HepG2 (cell line): Measurements from ENCODE around the gene ZBTB45. TPM values are rescaled to one million over a fixed set of nuclear protein-coding genes. Genes with fewer than 3 reads are reported as not detected.

Experiments used
- AFF4 ChIP-seq: sonication (generic); formaldehyde crosslinking; IDR thresholded peaks from 2 replicates; pipeline ENCODE4 v1.4.0; 2020; ENCODE audit warnings: missing genetic modification reagents
- ATAD3A ChIP-seq: sonication (generic); formaldehyde crosslinking; IDR thresholded peaks from 2 replicates; pipeline ENCODE4 v1.4.0; 2020; ENCODE audit warnings: missing genetic modification reagents
- E2F2 ChIP-seq: sonication (generic); formaldehyde crosslinking; IDR thresholded peaks from 2 replicates; pipeline ENCODE4 v1.4.0; 2020; ENCODE audit warnings: missing genetic modification reagents, borderline replicate concordance
- FOXK2 ChIP-seq: fragments of 450-650 bp; IDR thresholded peaks from 2 replicates; pipeline ENCODE4 v1.6.1; 2016
- GABPA ChIP-seq, 2 experiments: IDR thresholded peaks; 2 replicates each; pipeline ENCODE4 v1.6.1; 2011 to 2016; ENCODE audit warnings: low read depth in 2 of 2, low read length in 1 of 2, missing biosample characterization in 1 of 2, missing genetic modification characterization in 1 of 2
- GTF3A ChIP-seq: sonication (generic); formaldehyde crosslinking; conservative IDR thresholded peaks from 2 replicates; pipeline ENCODE4 v1.4.0; 2020; ENCODE audit warnings: mild to moderate bottlenecking, missing genetic modification reagents
- MED8 ChIP-seq: sonication (generic); formaldehyde crosslinking; IDR thresholded peaks from 2 replicates; pipeline ENCODE4 v1.8.1; 2023; ENCODE audit warnings: mild to moderate bottlenecking, missing genetic modification reagents; ENCODE audit not compliant: insufficient replicate concordance
- MLX ChIP-seq: IDR thresholded peaks from 2 replicates; pipeline ENCODE4 v1.6.1; 2016
- PAWR ChIP-seq: sonication (generic); formaldehyde crosslinking; IDR thresholded peaks from 2 replicates; pipeline ENCODE4 v1.4.0; 2020; ENCODE audit warnings: missing genetic modification reagents, mild to moderate bottlenecking, borderline replicate concordance
- PRDM15 ChIP-seq: sonication (generic); formaldehyde crosslinking; IDR thresholded peaks from 2 replicates; pipeline ENCODE4 v1.4.0; 2020; ENCODE audit warnings: missing genetic modification reagents
- SMAD3 ChIP-seq: sonication (generic); formaldehyde crosslinking; IDR thresholded peaks from 2 replicates; pipeline ENCODE4 v1.4.0; 2020; ENCODE audit warnings: missing genetic modification reagents
- TCF7L2 ChIP-seq: IDR thresholded peaks from 2 replicates; pipeline ENCODE4 v1.6.1; 2011; ENCODE audit warnings: mild to moderate bottlenecking, low read depth, low read length, moderate library complexity
- ZBTB7B ChIP-seq: sonication (generic); formaldehyde crosslinking; IDR thresholded peaks from 2 replicates; pipeline ENCODE4 v1.4.0; 2020; ENCODE audit warnings: missing genetic modification reagents
- ZFP36L1 ChIP-seq: sonication (generic); formaldehyde crosslinking; IDR thresholded peaks from 2 replicates; pipeline ENCODE4 v1.8.0; 2022; ENCODE audit warnings: mild to moderate bottlenecking, missing genetic modification reagents, moderate library complexity
- ZFP41 ChIP-seq: sonication (generic); formaldehyde crosslinking; IDR thresholded peaks from 2 replicates; pipeline ENCODE4 v1.4.0; 2020; ENCODE audit warnings: mild to moderate bottlenecking, missing genetic modification reagents, borderline replicate concordance
- ZNF598 ChIP-seq: sonication (generic); formaldehyde crosslinking; IDR thresholded peaks from 2 replicates; pipeline ENCODE4 v1.5.1; 2020; ENCODE audit warnings: mild to moderate bottlenecking, missing genetic modification reagents, borderline replicate concordance
- ZNF790 ChIP-seq: sonication (generic); formaldehyde crosslinking; IDR thresholded peaks from 2 replicates; pipeline ENCODE4 v1.8.0; 2022; ENCODE audit warnings: missing genetic modification reagents, mild to moderate bottlenecking, borderline replicate concordance
- ZZZ3 ChIP-seq: sonication (generic); formaldehyde crosslinking; IDR thresholded peaks from 2 replicates; pipeline ENCODE4 v1.4.0; 2020; ENCODE audit warnings: missing genetic modification reagents, mild to moderate bottlenecking, borderline replicate concordance
- polyA plus RNA-seq, 8 experiments: library from polyadenylated mRNA; depleted of rRNA in 3 of 8; stranded (reverse) in 7 of 8; unstranded in 1 of 8; fragments of >200 nt; fragmentation: Illumina TruSeq in 4 of 8; extraction: Trizol in 4 of 8; gene quantifications; 2 replicates each; pipeline versions ENCODE4 v1.2.1 to v1.2.3, GENCODE V29; 2011 to 2016; ENCODE audit warnings: low read depth in 4 of 8, missing spikeins in 1 of 8, mixed read lengths in 1 of 8; ENCODE audit not compliant: insufficient read depth in 1 of 8
- total RNA-seq, 5 experiments: library from RNA; depleted of rRNA; stranded (reverse); fragments of >200 nt; fragmentation: Illumina TruSeq; extraction: Trizol; gene quantifications; 2 replicates each; pipeline ENCODE4 v1.2.3, GENCODE V29; 2016; ENCODE audit warnings: low read depth in 1 of 5

The ZBTB45 gene
- total and polyA plus RNA-seq, 2 of the 13 experiments (the other 11 are each of a cell fraction or from before 2014, with no cell fraction given), result 3.0 to 3.7 TPM

- no peak for TF ChIP-seq AFF4 (CRISPR knock-in tag)
- TF ChIP-seq ZBTB7B (CRISPR knock-in tag), result peak; percentile 52
- peak; percentile 95 for TF ChIP-seq MED8 (CRISPR knock-in tag)
- peak; percentile 81 for TF ChIP-seq ZFP36L1 (CRISPR knock-in tag)
- TF ChIP-seq PAWR (CRISPR knock-in tag), result 0 out of 2 replicates have a peak, but pooled peaks have one; percentile 26
- TF ChIP-seq GTF3A (CRISPR knock-in tag), result peak; percentile 79; the same call in 1 of the 2 replicates
- TF ChIP-seq ZNF790 (CRISPR knock-in tag), result 0 out of 2 replicates have a peak, but pooled peaks have one; percentile 59
- peak; percentile 100 for TF ChIP-seq GABPA (IDR thresholded peaks at IDR 0.05; ENCODE audit: low read depth, low read length)
- peak; percentile 99 for TF ChIP-seq GABPA (CRISPR knock-in tag; IDR thresholded peaks at IDR 0.05; ENCODE audit: low read depth)
- peak; percentile 97; the same call in 1 of the 2 replicates for TF ChIP-seq ZNF598
- peak; percentile 65; the same call in 1 of the 2 replicates for TF ChIP-seq MLX (CRISPR knock-in tag)
- TF ChIP-seq ZFP41 (CRISPR knock-in tag), result peak; percentile 16; the same call in 1 of the 2 replicates
- no peak; the same call in 1 of the 2 replicates for TF ChIP-seq ATAD3A (CRISPR knock-in tag)
- peak; percentile 60 for TF ChIP-seq PRDM15 (CRISPR knock-in tag)
- peak; percentile 96; the same call in 1 of the 2 replicates for TF ChIP-seq ZZZ3 (CRISPR knock-in tag)
- TF ChIP-seq SMAD3 (CRISPR knock-in tag), result peak; percentile 98
- peak; percentile 91; the same call in 1 of the 2 replicates for TF ChIP-seq E2F2 (CRISPR knock-in tag)
- no peak for TF ChIP-seq TCF7L2
- TF ChIP-seq FOXK2, result peak; percentile 75
These were observed at the start of gene ZBTB45 (continued) for GRCh38 chr19:58519355-58520256.
